Suprapubic skin (tissue), 4 donors: Measurements from ENCODE around the gene TAMM41. TPM values are rescaled to one million over a fixed set of nuclear protein-coding genes. Genes with fewer than 3 reads are reported as not detected.
A peak's percentile ranks its signal among the peaks of the same experiment; 100 is the strongest.

Source experiments
- DNase-seq, 2 donors: peaks; one replicate each; pipeline ENCODE4 v3.0.0-alpha.2; 2019; ENCODE audit warnings: low spot score in 2 of 2
- H3K27ac ChIP-seq: fragments of 200-600 bp; sonication (generic); one replicate; pipeline ENCODE4 v1.5.1; 2019
- H3K27me3 ChIP-seq: fragments of 200-600 bp; sonication (generic); one replicate; pipeline ENCODE4 v1.5.1; 2019
- H3K36me3 ChIP-seq: fragments of 200-600 bp; sonication (generic); one replicate; pipeline ENCODE4 v1.5.1; 2019
- H3K4me1 ChIP-seq: fragments of 200-600 bp; sonication (generic); one replicate; pipeline ENCODE4 v1.5.1; 2019
- H3K4me3 ChIP-seq: fragments of 200-600 bp; sonication (generic); one replicate; pipeline ENCODE4 v1.5.1; 2019; ENCODE audit warnings: mild to moderate bottlenecking
- H3K9me3 ChIP-seq: fragments of 200-600 bp; sonication (generic); one replicate; pipeline ENCODE4 v1.5.1; 2019
- EP300 ChIP-seq: sonication (generic); formaldehyde crosslinking; IDR thresholded peaks from one replicate; pipeline ENCODE4 v1.6.1; 2017; ENCODE audit warnings: antibody characterized with exemption
- POLR2A ChIP-seq, 2 donors: fragments of 450-650 bp; IDR thresholded peaks; one replicate each; pipeline ENCODE4 v1.6.1; 2017; ENCODE audit warnings: antibody characterized with exemption in 2 of 2, mild to moderate bottlenecking in 2 of 2, moderate library complexity in 2 of 2
- POLR2AphosphoS5 ChIP-seq, 3 donors: sonication (generic); formaldehyde crosslinking; IDR thresholded peaks; one replicate each; pipeline ENCODE4 v1.6.1; 2017; ENCODE audit warnings: antibody characterized with exemption in 3 of 3
- WGBS: methylation state at CpG from one replicate; pipeline ENCODE4 v1.1.5; 2018; 5-methylcytosine and 5-hydroxymethylcytosine counted together
- total RNA-seq, 4 donors: library from RNA; depleted of rRNA; stranded (reverse); fragments of >200 nt; gene quantifications; one replicate each; pipeline ENCODE4 v1.1.0, GENCODE V29; 2016
- TF ChIP-seq, protein P1 (sequence below), 2 donors: fragments of 200-600 bp in 1 of 2; fragments of 450-650 bp in 1 of 2; sonication (generic) in 1 of 2; IDR thresholded peaks; one replicate each; pipeline ENCODE4 v1.5.1; 2016 to 2019; ENCODE audit warnings: antibody characterized with exemption in 2 of 2, mild to moderate bottlenecking in 1 of 2, moderate library complexity in 1 of 2

TAMM41 gene
- total RNA-seq, 4 donors from 2014 or later, result 9.2 to 36.6 (median 15.1) TPM

- 76% methylated on average over 5 of the region's 5 CpGs for WGBS
- Histone ChIP-seq H3K36me3 (no peaks in the 10 kb centered on the region), H3K4me1 (no peaks in the 10 kb centered on the region), H3K9me3 (no peaks in the 10 kb centered on the region), H3K27me3 (no peaks in the 10 kb centered on the region), H3K27ac (no peak overlapping the region), H3K4me3 (no peak overlapping the region)
- TF ChIP-seq EP300, result no peak
- no peak for TF ChIP-seq POLR2A (IDR thresholded peaks at IDR 0.05)
- no peak for TF ChIP-seq POLR2AphosphoS5 (IDR thresholded peaks at IDR 0.05)
- TF ChIP-seq, protein P1, sequence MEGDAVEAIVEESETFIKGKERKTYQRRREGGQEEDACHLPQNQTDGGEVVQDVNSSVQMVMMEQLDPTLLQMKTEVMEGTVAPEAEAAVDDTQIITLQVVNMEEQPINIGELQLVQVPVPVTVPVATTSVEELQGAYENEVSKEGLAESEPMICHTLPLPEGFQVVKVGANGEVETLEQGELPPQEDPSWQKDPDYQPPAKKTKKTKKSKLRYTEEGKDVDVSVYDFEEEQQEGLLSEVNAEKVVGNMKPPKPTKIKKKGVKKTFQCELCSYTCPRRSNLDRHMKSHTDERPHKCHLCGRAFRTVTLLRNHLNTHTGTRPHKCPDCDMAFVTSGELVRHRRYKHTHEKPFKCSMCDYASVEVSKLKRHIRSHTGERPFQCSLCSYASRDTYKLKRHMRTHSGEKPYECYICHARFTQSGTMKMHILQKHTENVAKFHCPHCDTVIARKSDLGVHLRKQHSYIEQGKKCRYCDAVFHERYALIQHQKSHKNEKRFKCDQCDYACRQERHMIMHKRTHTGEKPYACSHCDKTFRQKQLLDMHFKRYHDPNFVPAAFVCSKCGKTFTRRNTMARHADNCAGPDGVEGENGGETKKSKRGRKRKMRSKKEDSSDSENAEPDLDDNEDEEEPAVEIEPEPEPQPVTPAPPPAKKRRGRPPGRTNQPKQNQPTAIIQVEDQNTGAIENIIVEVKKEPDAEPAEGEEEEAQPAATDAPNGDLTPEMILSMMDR (IDR thresholded peaks at IDR 0.05), result no peak
- no peak for DNase-seq
Observed at GRCh38 chr3:11853450-11853849, 6.8 kb upstream of the TAMM41 start.

- TF ChIP-seq EP300 (no peak), POLR2AphosphoS5 (IDR thresholded peaks at IDR 0.05) (no peak), POLR2A (IDR thresholded peaks at IDR 0.05) (no peak)
- TF ChIP-seq, protein P1 (IDR thresholded peaks at IDR 0.05), result no peak
- 66% methylated on average over 4 of the region's 4 CpGs for WGBS
- Histone ChIP-seq H3K4me3 (no peak overlapping the region), H3K9me3 (no peaks in the 10 kb centered on the region), H3K27me3 (no peaks in the 10 kb centered on the region), H3K27ac (no peak overlapping the region), H3K36me3 (no peaks in the 10 kb centered on the region), H3K4me1 (peaks cover 20% of the 10 kb centered on the region)
- no peak for DNase-seq
Observed at GRCh38 chr3:11850003-11850402, 3.3 kb upstream of the TAMM41 start.

GRCh38 chr3:11847607-11848006 is 922 bp upstream of the TAMM41 start:
- Histone ChIP-seq H3K9me3 (no peaks in the 10 kb centered on the region), H3K36me3 (peaks cover 14% of the 10 kb centered on the region), H3K4me3 (no peak overlapping the region), H3K27ac (no peak overlapping the region), H3K27me3 (no peaks in the 10 kb centered on the region), H3K4me1 (peaks cover 32% of the 10 kb centered on the region)
- WGBS, result 70% methylated on average over 1 of the region's 1 CpG
- no peak for TF ChIP-seq POLR2A (IDR thresholded peaks at IDR 0.05)
- TF ChIP-seq POLR2AphosphoS5 (IDR thresholded peaks at IDR 0.05), result no peak
- TF ChIP-seq, protein P1 (IDR thresholded peaks at IDR 0.05), result no peak
- no peak for TF ChIP-seq EP300
- DNase-seq, result no peak

GRCh38 chr3:11845651-11846050 is 1.0 kb downstream of the TAMM41 start:
- Histone ChIP-seq H3K36me3 (peaks cover 25% of the 10 kb centered on the region), H3K27me3 (no peaks in the 10 kb centered on the region), H3K4me3 (peak overlapping the region; percentile 90), H3K27ac (peak overlapping the region; percentile 94), H3K4me1 (peaks cover 32% of the 10 kb centered on the region), H3K9me3 (no peaks in the 10 kb centered on the region)
- no peak for DNase-seq
- TF ChIP-seq, protein P1 (IDR thresholded peaks at IDR 0.05), result no peak
- TF ChIP-seq EP300, result no peak
- TF ChIP-seq POLR2A (IDR thresholded peaks at IDR 0.05), result no peak
- no peak for TF ChIP-seq POLR2AphosphoS5 (IDR thresholded peaks at IDR 0.05)
- 9% methylated on average over 5 of the region's 5 CpGs for WGBS

DNA sequence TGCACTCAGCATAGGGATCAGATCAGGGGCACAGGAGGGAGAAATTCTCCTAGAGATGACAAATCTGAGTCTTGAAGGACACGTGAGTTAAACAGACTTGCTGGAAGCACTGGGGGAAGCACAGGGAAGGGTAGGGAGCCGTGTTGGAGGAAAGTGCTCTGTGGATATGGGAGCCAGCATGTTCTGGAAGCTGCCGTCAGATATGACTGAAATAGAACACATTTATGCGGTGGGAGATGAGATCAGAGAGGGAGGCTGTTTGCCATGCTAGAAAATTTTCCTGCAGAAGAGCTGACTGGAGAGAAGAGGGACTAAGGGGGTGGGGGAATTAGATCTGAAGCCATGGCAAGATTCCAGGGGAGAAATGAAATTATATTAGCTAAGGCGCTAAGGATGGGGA is 1.8 kb downstream of the TAMM41 start:
- Histone ChIP-seq H3K36me3 (peaks cover 32% of the 10 kb centered on the region), H3K9me3 (no peaks in the 10 kb centered on the region), H3K27me3 (no peaks in the 10 kb centered on the region), H3K27ac (no peak overlapping the region), H3K4me1 (peaks cover 32% of the 10 kb centered on the region), H3K4me3 (no peak overlapping the region)
- WGBS, result 61% methylated on average over 5 of the region's 5 CpGs
- TF ChIP-seq EP300, result no peak
- no peak for TF ChIP-seq POLR2A (IDR thresholded peaks at IDR 0.05)
- TF ChIP-seq, protein P1 (IDR thresholded peaks at IDR 0.05), result no peak
- TF ChIP-seq POLR2AphosphoS5 (IDR thresholded peaks at IDR 0.05), result no peak
- DNase-seq, result no peak
